Measurements from ENCODE around the gene DKKL1. TPM values are rescaled to one million over a fixed set of nuclear protein-coding genes. Genes with fewer than 3 reads are reported as not detected.

Gene DKKL1
- total RNA-seq, 1 experiment from 2014 or later = 1.0 TPM

- ChIA-PET RAD21 (ENCODE audit: low non-redundant PET in 1 of 2, low total read pairs in 2 of 2, uncharacterized antibody in 2 of 2, unreplicated experiment in 2 of 2) (no interaction called here), CTCF (no interaction called here), POLR2A (no interaction called here)
- H3K36me3 ChIP-seq (ENCODE audit: control insufficient read depth in 1 of 2, insufficient read depth in 2 of 2, low read length in 2 of 2) = peaks cover 9 to 25% of the 10 kb centered on the region in 2 experiments
- peaks cover 0 to 14% of the 10 kb centered on the region in 2 experiments; a peak in 2 of 4 replicates for H3K4me1 ChIP-seq (ENCODE audit: control insufficient read depth in 1 of 2, insufficient read depth in 2 of 2, low read length in 2 of 2)
- DNase-seq (ENCODE audit: low read depth, low spot score) = no peak
- H3K9me3 ChIP-seq (ENCODE audit: control insufficient read depth in 1 of 2, insufficient read depth in 1 of 2, low read depth in 1 of 2, low read length in 2 of 2) = no peaks in the 10 kb centered on the region
- no peaks in the 10 kb centered on the region for H3K9me2 ChIP-seq (ENCODE audit: insufficient read depth)
- ATAC-seq = no peak
- no TSS peak for BruUV-seq (replicated peaks)
- no peak overlapping the region for H3K4me3 ChIP-seq (replicated peaks in 1 of 2; ENCODE audit: low read depth in 1 of 2, low read length in 2 of 2)
- TF ChIP-seq CEBPB (IDR thresholded peaks at IDR 0.05; ENCODE audit: low read depth) (no peak), YY1 (IDR thresholded peaks at IDR 0.05; ENCODE audit: extremely low read depth, insufficient replicate concordance, low read depth, low read length) (no peak), ATF3 (IDR thresholded peaks at IDR 0.05) (no peak), FOSL1 (IDR thresholded peaks at IDR 0.05; ENCODE audit: low read depth) (no peak), POLR2AphosphoS5 (IDR thresholded peaks at IDR 0.05; ENCODE audit: low read depth, low read length) (no peak), ZFX (IDR thresholded peaks at IDR 0.05) (no peak), EZH2phosphoT487 (IDR thresholded peaks at IDR 0.05; ENCODE audit: borderline replicate concordance) (no peak), ZNF274 (IDR thresholded peaks at IDR 0.05; ENCODE audit: low read depth, low read length) (no peak), SIN3A (IDR thresholded peaks at IDR 0.05; ENCODE audit: low read depth) (no peak), ELF1 (IDR thresholded peaks at IDR 0.05; ENCODE audit: borderline replicate concordance, low read depth) (no peak)
- TF ChIP-seq, protein P1, sequence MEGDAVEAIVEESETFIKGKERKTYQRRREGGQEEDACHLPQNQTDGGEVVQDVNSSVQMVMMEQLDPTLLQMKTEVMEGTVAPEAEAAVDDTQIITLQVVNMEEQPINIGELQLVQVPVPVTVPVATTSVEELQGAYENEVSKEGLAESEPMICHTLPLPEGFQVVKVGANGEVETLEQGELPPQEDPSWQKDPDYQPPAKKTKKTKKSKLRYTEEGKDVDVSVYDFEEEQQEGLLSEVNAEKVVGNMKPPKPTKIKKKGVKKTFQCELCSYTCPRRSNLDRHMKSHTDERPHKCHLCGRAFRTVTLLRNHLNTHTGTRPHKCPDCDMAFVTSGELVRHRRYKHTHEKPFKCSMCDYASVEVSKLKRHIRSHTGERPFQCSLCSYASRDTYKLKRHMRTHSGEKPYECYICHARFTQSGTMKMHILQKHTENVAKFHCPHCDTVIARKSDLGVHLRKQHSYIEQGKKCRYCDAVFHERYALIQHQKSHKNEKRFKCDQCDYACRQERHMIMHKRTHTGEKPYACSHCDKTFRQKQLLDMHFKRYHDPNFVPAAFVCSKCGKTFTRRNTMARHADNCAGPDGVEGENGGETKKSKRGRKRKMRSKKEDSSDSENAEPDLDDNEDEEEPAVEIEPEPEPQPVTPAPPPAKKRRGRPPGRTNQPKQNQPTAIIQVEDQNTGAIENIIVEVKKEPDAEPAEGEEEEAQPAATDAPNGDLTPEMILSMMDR (IDR thresholded peaks at IDR 0.05 in 2 of 3, conservative IDR thresholded peaks at IDR 0.05 in 1 of 3; ENCODE audit: borderline replicate concordance in 1 of 3, insufficient read depth in 1 of 3, low read depth in 2 of 3, low read length in 2 of 3) = no peak
- TF ChIP-seq, protein P2, sequence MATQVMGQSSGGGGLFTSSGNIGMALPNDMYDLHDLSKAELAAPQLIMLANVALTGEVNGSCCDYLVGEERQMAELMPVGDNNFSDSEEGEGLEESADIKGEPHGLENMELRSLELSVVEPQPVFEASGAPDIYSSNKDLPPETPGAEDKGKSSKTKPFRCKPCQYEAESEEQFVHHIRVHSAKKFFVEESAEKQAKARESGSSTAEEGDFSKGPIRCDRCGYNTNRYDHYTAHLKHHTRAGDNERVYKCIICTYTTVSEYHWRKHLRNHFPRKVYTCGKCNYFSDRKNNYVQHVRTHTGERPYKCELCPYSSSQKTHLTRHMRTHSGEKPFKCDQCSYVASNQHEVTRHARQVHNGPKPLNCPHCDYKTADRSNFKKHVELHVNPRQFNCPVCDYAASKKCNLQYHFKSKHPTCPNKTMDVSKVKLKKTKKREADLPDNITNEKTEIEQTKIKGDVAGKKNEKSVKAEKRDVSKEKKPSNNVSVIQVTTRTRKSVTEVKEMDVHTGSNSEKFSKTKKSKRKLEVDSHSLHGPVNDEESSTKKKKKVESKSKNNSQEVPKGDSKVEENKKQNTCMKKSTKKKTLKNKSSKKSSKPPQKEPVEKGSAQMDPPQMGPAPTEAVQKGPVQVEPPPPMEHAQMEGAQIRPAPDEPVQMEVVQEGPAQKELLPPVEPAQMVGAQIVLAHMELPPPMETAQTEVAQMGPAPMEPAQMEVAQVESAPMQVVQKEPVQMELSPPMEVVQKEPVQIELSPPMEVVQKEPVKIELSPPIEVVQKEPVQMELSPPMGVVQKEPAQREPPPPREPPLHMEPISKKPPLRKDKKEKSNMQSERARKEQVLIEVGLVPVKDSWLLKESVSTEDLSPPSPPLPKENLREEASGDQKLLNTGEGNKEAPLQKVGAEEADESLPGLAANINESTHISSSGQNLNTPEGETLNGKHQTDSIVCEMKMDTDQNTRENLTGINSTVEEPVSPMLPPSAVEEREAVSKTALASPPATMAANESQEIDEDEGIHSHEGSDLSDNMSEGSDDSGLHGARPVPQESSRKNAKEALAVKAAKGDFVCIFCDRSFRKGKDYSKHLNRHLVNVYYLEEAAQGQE (IDR thresholded peaks at IDR 0.05; ENCODE audit: low read depth) = no peak
- no peak overlapping the region for H2AFZ ChIP-seq (ENCODE audit: low read depth, low read length, poor library complexity, severe bottlenecking)
- H3K27ac ChIP-seq (ENCODE audit: low read depth, low read length) = no peak overlapping the region
- H3K4me2 ChIP-seq (ENCODE audit: low read length) = no peak overlapping the region
- no peaks in the 10 kb centered on the region for H4K20me1 ChIP-seq (ENCODE audit: insufficient read depth)
- H3K27me3 ChIP-seq (ENCODE audit: insufficient read depth, low read length) = no peaks in the 10 kb centered on the region
- H3K9ac ChIP-seq (ENCODE audit: low read length) = no peak overlapping the region
- H3K79me2 ChIP-seq (ENCODE audit: insufficient read depth, low read length) = peaks cover 4% of the 10 kb centered on the region; the same call in 1 of the 2 replicates
- intact Hi-C loops (cut with micrococcal nuclease) = no loop called here
These were observed 7.3 kb upstream of the DKKL1 start for GRCh38 chr19:49356382-49356781.
